ENCODE data around the gene GNAZ.
"Not testable (repeated sequence)": the region's sequence is repeated elsewhere in the genome, so short reads cannot be mapped to it uniquely, and the experiment has no call there.

Gene GNAZ

DNA sequence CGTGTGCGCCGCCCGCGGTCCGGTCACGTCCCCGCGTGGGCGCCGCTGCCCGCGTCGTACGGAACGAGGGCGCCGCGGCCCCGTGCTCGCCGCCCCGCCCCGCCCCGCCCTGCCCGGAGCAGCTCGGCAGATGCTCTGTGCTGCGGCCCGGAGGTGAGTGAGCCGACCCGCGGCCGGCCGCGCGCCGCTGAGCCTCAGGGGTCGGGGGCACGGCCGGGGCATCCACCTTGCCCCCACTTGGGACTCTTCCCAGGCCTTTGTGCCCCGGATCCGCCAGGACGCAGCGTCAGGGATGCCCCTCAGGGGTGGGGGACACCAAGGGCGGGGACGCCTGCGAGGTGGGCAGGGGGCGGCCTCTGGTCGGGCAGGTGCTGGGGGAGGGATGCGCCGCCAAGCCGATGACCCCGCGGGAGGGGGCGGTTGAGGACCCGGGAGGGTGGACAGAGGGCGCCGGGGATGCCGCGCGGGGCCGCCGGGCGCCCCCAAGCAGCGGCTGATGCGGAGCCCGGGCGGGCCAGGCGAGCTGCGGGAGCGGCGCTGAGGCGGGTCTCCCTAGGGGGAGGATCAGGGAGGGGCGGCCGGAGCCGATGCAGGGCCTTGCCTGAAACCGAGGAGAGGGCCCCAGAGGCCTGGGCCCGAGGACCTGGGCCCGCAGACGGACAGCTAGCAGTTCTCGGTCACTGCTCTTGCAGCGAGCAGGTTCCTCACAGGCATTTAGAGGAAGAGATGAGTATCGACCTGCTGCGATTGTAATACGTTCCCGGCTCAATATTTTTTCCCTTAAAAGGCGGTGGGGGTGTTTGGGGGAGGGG is at the start of gene GNAZ:
TSS of gene GNAZ (plus strand) at position 102 of the 812 bp plus-strand sequence. CDS start 25,177 bp downstream, outside the sequence.
- DNase-seq (ENCODE audit: low read depth in 1 of 2, low spot score in 1 of 2), result no peak

GRCh38 chr22:23020659-23021293 is 49.5 kb upstream of the GNAZ start:
- no peak for DNase-seq (ENCODE audit: low read depth in 1 of 2, low spot score in 1 of 2)

- DNase-seq (ENCODE audit: low read depth in 1 of 2, low spot score in 1 of 2), result not testable (repeated sequence)
Measured at GRCh38 chr22:23021660-23022353, 48.5 kb upstream of the GNAZ start.

GRCh38 chr22:23023294-23023693 is 47.0 kb upstream of the GNAZ start:
- no peak for DNase-seq (ENCODE audit: low read depth in 1 of 2, low spot score in 1 of 2)

GRCh38 chr22:23026777-23027176 is 43.5 kb upstream of the GNAZ start:
- no peak for DNase-seq (ENCODE audit: low read depth in 1 of 2, low spot score in 1 of 2)

- DNase-seq (ENCODE audit: low read depth in 1 of 2, low spot score in 1 of 2), result not testable (repeated sequence)
Measured at GRCh38 chr22:23027849-23028248, 42.5 kb upstream of the GNAZ start.

DNA sequence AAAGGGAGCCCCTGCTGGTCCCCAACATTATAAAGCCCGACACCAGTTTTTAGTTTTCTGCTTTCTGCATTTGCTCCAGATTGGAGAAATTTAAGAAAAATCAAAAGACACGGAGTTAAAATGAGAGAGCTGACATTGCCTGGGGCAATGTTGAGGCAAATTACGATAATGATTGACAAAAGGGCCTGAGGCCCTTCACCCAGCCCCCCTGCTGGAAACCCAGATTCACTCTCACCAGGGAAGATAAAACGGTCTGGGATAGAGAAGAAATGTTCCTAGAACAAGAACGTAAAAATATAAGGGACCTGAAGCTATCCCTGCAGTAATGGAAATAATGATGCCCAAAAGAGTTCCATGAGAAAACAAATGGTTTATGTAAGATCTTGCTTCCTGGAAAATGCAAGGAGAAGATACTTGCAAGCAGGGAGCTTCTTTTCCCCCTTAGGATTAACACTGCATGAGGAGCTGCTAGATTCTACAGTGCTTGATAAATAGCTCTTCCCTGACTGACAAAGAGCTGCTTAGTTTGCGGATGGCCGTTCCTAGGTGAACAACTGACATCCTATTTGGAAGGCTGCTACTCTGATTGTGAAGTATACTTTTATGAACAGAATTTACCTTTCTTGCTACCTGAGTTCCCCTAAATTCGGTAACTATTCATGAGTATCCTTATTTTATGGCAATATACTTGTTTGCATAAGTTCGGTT is 40.6 kb upstream of the GNAZ start:
- DNase-seq (ENCODE audit: low read depth in 1 of 2, low spot score in 1 of 2), result no peak

DNA sequence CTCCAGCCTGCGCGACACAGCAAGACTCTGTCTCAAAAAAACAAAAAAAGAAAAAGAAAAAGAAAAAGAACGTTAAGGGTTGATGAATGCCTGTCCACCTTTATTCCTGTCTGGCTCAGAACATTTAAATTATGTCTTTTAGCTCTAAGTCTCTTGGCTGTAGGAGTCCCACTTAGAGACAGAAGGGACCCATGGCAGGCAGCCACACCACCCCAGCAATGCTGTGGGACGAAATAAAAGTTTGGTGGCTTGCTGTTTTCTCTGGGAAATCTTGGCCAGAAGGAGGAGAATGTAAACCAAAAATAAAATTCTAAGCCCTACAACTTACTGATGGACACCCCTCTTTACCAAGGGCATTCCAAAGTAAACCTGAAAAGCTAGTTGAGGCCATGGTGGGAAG is 38.9 kb upstream of the GNAZ start:
- DNase-seq (ENCODE audit: low read depth in 1 of 2, low spot score in 1 of 2), result no peak

DNA sequence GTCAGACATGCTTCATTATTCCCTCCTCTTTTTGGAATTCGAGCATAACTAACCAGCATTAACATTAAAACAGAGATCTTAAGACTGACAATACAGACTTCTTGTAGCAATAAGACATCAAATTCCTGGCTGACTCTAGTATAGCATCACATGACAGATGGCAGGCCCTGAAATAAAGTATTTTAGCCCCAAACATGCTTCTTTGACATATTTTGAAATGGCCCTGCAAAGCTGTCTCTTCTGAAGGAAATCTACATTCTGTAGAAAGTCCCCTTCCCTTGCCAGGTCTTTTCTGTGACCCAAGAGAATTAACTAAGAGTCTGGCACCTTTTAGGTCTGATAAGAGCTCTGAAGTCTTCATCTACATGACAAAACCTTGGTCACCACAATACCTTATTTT is 38.5 kb upstream of the GNAZ start:
- DNase-seq (ENCODE audit: low read depth in 1 of 2, low spot score in 1 of 2), result no peak

DNA sequence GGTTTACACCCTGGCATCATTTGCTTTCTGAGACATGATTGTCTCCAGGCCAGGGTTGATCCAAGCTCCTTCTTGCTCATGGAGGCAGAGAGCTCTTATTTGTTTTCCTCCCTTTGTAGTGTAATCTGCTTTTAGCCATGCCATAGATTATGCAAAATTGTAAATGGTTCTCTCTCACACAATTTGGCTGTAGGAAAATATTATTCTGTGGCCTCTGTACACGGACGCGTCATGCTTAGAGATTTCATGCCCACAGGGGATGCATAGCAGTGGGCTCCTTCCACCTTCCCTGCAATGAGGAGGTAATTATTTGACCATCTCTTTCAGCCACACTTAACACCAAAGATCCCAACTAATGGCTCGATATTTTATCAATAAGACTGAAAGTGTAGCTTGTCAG is 37.7 kb upstream of the GNAZ start:
- DNase-seq (ENCODE audit: low read depth in 1 of 2, low spot score in 1 of 2), result no peak

DNA sequence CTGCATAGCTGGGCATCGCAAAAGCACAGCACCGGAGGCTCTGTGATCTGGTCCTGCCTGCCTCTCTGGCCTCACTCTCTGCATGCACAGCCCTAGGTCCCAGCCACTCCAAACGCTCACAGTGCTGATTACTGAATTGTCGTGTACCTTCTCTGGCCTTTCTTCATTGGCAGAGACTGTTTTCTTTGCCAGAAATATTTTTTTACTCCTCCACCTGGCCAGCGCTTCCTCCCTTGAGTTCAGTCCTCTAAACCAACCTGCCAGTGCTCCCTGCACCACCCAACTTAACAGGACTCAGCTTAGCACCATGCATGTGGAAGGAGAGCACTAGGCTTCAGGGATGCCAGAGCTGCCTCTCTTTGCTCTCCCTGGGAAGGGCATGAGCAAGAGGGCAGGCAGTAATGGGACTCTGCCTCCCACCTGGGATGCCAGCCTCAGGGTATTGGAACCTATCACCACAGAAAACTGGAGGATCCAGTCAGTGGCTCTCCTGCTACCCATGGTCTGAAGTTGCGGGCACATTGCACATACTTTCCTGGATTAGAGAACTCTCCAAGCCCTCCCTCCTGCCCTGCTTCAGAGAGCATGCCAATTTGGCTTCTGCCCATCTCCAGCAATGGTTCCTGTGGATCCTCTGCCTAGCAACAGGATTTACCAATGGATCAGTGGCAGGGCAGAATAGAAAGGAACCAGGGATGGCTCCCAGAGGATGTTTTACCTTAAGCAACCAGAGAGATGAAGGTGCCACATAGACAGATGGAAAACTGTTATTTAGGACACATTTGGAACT is 37.0 kb upstream of the GNAZ start:
- no peak for DNase-seq (ENCODE audit: low read depth in 1 of 2, low spot score in 1 of 2)

DNA sequence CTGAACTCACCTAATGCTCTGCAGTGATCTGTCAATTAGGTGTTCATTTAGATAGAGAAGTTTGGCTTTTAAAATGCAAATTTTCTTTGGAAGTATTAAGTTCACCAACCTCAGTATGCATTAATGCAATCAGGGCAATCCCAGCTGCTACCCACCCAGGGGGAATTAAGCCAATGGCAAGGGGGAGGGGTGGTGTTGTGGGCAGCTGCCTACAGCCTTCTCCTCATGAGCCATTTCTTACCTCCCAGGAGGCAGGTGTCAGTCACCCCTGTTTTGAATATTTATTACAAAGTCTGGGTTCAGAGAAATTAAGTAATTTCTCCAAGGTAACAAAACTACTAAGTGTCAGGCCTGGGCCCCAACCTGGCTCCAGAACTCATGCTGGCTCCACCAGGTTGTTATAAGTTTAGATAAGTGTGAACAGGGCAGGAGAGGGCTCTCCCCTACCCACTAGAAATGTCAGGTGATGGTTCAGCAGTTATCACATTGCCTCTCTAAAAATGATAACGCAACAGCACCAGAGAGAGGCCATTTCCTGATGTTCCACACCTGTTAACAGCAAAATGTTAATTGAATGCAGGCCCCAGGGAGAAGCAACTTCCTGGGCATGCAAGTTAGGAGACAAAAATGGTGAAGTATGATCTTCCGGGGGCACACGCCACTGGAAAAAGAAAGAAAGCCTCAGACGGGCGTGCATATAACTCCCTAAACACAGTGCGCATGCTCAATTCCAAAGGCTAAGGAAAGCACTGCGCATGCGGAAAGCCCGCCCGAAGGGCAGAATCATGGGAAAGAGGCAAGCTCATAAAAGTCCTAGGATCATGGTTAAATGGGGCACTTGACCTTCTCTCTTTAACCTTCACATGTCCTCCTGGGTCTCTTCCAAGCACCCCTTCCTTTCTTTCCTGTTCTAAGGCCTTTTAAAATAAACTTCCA is 35.4 kb upstream of the GNAZ start:
- DNase-seq (ENCODE audit: low read depth in 1 of 2, low spot score in 1 of 2), result no peak

GRCh38 chr22:23035557-23036277 is 34.6 kb upstream of the GNAZ start:
- DNase-seq (ENCODE audit: low read depth in 1 of 2, low spot score in 1 of 2), result no peak

- DNase-seq (ENCODE audit: low read depth in 1 of 2, low spot score in 1 of 2), result no peak
Measured at GRCh38 chr22:23036684-23037428, 33.5 kb upstream of the GNAZ start.

GRCh38 chr22:23037429-23038333 is 32.6 kb upstream of the GNAZ start:
- no peak for DNase-seq (ENCODE audit: low read depth in 1 of 2, low spot score in 1 of 2)

DNA sequence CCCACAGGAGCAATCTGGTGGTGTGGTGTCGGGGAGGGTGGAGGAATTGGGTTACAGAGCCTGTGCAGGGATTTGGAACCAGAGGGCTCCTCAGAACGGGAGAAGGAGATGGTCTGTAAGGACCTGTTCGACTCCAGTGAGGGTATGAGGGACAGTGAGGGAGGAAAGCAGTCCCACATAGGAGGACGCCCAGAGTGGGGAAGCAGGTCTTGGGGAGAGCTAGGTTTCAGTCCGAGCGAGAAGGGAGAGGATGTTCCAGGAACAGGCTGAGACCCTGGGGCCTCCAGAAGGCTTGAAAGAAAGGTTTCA is 32.0 kb upstream of the GNAZ start:
- DNase-seq (ENCODE audit: low read depth in 1 of 2, low spot score in 1 of 2), result no peak

GRCh38 chr22:23038902-23039301 is 31.4 kb upstream of the GNAZ start:
- no peak for DNase-seq (ENCODE audit: low read depth in 1 of 2, low spot score in 1 of 2)
